ENCODE measurements around the gene TEX26.

Gene TEX26

DNA sequence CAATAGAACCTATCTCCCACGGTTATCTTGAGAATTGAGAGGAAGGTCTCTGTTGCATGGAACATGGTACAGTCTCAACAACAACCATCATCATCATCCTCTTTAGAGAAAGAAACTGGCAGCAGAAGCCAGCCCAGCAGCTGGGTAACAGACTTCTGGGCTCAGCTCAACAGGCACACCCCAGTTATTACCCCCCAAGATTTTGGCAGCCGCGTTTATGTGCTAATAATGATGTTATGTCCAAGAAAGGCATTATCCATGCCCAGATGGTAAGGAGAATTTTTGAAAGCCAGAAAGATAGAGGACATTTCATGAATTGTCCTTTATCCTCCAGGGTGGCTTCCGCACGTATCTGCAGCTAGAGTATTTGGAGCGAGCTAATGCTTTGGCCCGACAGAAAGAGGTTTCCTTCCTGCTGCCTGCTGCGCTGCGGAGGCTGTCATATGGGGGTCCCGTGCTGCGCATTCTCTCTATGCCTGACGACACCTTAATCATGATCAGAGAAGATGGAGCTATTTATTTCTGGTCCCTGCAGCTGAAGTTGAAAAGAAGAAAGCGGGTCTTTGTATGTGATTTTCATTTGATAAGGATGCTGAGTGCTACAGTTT is 89.9 kb downstream of the TEX26 start:
- H3K4me3 ChIP-seq (ENCODE audit: insufficient read length, low read depth), result no peak overlapping the region
- H3K9me3 ChIP-seq (ENCODE audit: insufficient read depth, low read length), result no peaks in the 10 kb centered on the region
- no peaks in the 10 kb centered on the region for H3K27me3 ChIP-seq (ENCODE audit: insufficient read depth, insufficient read length)
- no peaks in the 10 kb centered on the region for H3K36me3 ChIP-seq (ENCODE audit: insufficient read depth, insufficient read length, low read length)
- H3K9ac ChIP-seq (ENCODE audit: insufficient read length, low read depth), result no peak overlapping the region
- DNase-seq (ENCODE audit: low read depth, low spot score), result no peak
- H3K4me1 ChIP-seq (ENCODE audit: insufficient read depth, insufficient read length), result no peaks in the 10 kb centered on the region
- no peak for TF ChIP-seq ZNF274 (IDR thresholded peaks at IDR 0.05; ENCODE audit: low read depth, low read length)
- no peak for TF ChIP-seq SUZ12 (IDR thresholded peaks at IDR 0.05; ENCODE audit: extremely low read depth, insufficient read depth, insufficient read length)
- no peak for TF ChIP-seq YY1 (IDR thresholded peaks at IDR 0.05; ENCODE audit: insufficient read depth, insufficient read length)

DNA sequence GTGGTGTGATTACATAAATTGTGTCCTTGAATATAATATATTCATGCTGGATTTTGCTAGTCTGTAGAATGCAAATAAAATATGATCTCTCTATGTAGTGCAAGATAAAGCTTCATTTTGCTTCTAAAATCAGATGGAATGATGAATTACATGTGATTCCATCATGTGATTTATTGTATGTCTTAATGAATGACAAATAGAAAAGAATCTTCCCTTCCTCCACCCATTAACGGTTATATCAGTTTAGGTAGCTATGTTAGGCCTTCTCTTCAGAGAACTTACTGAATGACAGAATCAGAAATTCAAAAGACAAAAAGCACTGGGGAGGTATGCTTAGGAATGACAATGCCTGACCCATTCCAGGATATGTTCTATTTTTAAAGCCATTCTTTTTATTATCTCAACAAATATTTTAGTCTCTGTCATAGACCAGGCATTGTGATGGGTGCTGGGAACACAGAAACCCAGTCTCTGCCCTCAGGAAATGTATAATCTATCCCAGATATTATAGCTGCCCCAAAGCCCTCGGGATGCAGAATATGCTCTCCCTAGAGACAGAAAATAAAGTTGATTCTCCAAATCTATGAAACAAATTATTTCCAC is 90.6 kb downstream of the TEX26 start:
- Histone ChIP-seq H3K9me3 (ENCODE audit: insufficient read depth, low read length) (no peaks in the 10 kb centered on the region), H3K4me3 (ENCODE audit: insufficient read length, low read depth) (no peak overlapping the region), H3K36me3 (ENCODE audit: insufficient read depth, insufficient read length, low read length) (no peaks in the 10 kb centered on the region), H3K4me1 (ENCODE audit: insufficient read depth, insufficient read length) (no peaks in the 10 kb centered on the region), H3K27me3 (ENCODE audit: insufficient read depth, insufficient read length) (no peaks in the 10 kb centered on the region), H3K9ac (ENCODE audit: insufficient read length, low read depth) (no peak overlapping the region)
- no peak for DNase-seq (ENCODE audit: low read depth, low spot score)
- TF ChIP-seq SUZ12 (IDR thresholded peaks at IDR 0.05; ENCODE audit: extremely low read depth, insufficient read depth, insufficient read length) (no peak), YY1 (IDR thresholded peaks at IDR 0.05; ENCODE audit: insufficient read depth, insufficient read length) (no peak), ZNF274 (IDR thresholded peaks at IDR 0.05; ENCODE audit: low read depth, low read length) (no peak)

Measured in NT2/D1 (cell line).